H9 (cell line): Measurements from ENCODE around the gene DSG4. TPM values are rescaled to one million over a fixed set of nuclear protein-coding genes. Genes with fewer than 3 reads are reported as not detected.

Source experiments
- DNase-seq: peaks from one replicate; pipeline ENCODE4 v3.0.0-alpha.2; 2017
- H2AFZ ChIP-seq: one replicate; pipeline ENCODE4 v1.6.1; 2013; ENCODE audit warnings: mild to moderate bottlenecking, low read length, control low read depth, moderate library complexity
- H2AK5ac ChIP-seq: 2 replicates; pipeline ENCODE4 v1.6.1; 2013; ENCODE audit warnings: low read length, control low read depth, mixed read lengths; ENCODE audit not compliant: insufficient read length
- H2BK120ac ChIP-seq: one replicate; pipeline ENCODE4 v1.6.1; 2013; ENCODE audit warnings: low read depth, mild to moderate bottlenecking, low read length, control low read depth, inconsistent platforms; ENCODE audit not compliant: poor library complexity, severe bottlenecking
- H2BK12ac ChIP-seq: 2 replicates; pipeline ENCODE4 v1.6.1; 2013; ENCODE audit warnings: low read length, control low read depth, mixed read lengths, low read depth; ENCODE audit not compliant: insufficient read length
- H2BK15ac ChIP-seq: 2 replicates; pipeline ENCODE4 v1.6.1; 2013; ENCODE audit warnings: low read depth, low read length, control low read depth
- H2BK20ac ChIP-seq: one replicate; pipeline ENCODE4 v1.6.1; 2013; ENCODE audit warnings: low read depth, mild to moderate bottlenecking, low read length, control low read depth, inconsistent platforms; ENCODE audit not compliant: poor library complexity, severe bottlenecking
- H2BK5ac ChIP-seq: 2 replicates; pipeline ENCODE4 v1.6.1; 2013; ENCODE audit warnings: low read length, control low read depth, mixed read lengths; ENCODE audit not compliant: insufficient read length
- H3K14ac ChIP-seq: 2 replicates; pipeline ENCODE4 v1.6.1; 2013; ENCODE audit warnings: low read length, control low read depth; ENCODE audit not compliant: insufficient read depth
- H3K18ac ChIP-seq: 2 replicates; pipeline ENCODE4 v1.6.1; 2013; ENCODE audit warnings: low read depth, mild to moderate bottlenecking, mixed read lengths, low read length, control low read depth; ENCODE audit not compliant: insufficient read length
- H3K23ac ChIP-seq: 2 replicates; pipeline ENCODE4 v1.6.1; 2013; ENCODE audit warnings: low read length, control low read depth, mixed read lengths, low read depth; ENCODE audit not compliant: insufficient read length
- H3K23me2 ChIP-seq: 2 replicates; pipeline ENCODE4 v1.6.1; 2013; ENCODE audit warnings: low read depth, mild to moderate bottlenecking, mixed read lengths, low read length, control low read depth; ENCODE audit not compliant: insufficient read length, poor library complexity, severe bottlenecking
- H3K27ac ChIP-seq: 2 replicates; pipeline ENCODE4 v1.5.1; 2013; ENCODE audit warnings: low read length, control low read depth, mixed read lengths, low read depth; ENCODE audit not compliant: insufficient read length
- H3K27me3 ChIP-seq: 2 replicates; pipeline ENCODE4 v1.6.1; 2013; ENCODE audit warnings: low read length, control low read depth, inconsistent platforms; ENCODE audit not compliant: insufficient read depth
- H3K4ac ChIP-seq: 2 replicates; pipeline ENCODE4 v1.6.1; 2013; ENCODE audit warnings: low read depth, mild to moderate bottlenecking, control low read depth, inconsistent platforms, low read length, moderate library complexity
- H3K4me1 ChIP-seq: 2 replicates; pipeline ENCODE4 v1.6.1; 2013; ENCODE audit warnings: low read length, control low read depth, inconsistent platforms; ENCODE audit not compliant: insufficient read depth
- H3K4me2 ChIP-seq: 2 replicates; pipeline ENCODE4 v1.6.1; 2013; ENCODE audit warnings: low read length, control low read depth, mixed read lengths; ENCODE audit not compliant: insufficient read length, insufficient read depth
- H3K56ac ChIP-seq: 2 replicates; pipeline ENCODE4 v1.6.1; 2013; ENCODE audit warnings: low read depth, mild to moderate bottlenecking, mixed read lengths, low read length, control low read depth; ENCODE audit not compliant: insufficient read length
- H3K79me1 ChIP-seq: 2 replicates; pipeline ENCODE4 v1.6.1; 2013; ENCODE audit warnings: low read depth, mild to moderate bottlenecking, moderate library complexity, low read length, control low read depth, inconsistent platforms; ENCODE audit not compliant: insufficient read depth, poor library complexity, severe bottlenecking
- H3K79me2 ChIP-seq: 2 replicates; pipeline ENCODE4 v1.6.1; 2013; ENCODE audit warnings: low read length, control low read depth, inconsistent platforms; ENCODE audit not compliant: insufficient read depth
- H3K9ac ChIP-seq: 2 replicates; pipeline ENCODE4 v1.6.1; 2013; ENCODE audit warnings: low read length, control low read depth, mixed read lengths; ENCODE audit not compliant: insufficient read length; ENCODE audit errors: extremely low read depth
- H3K9me3 ChIP-seq: one replicate; pipeline ENCODE4 v1.6.1; 2013; ENCODE audit warnings: low read depth, low read length, inconsistent platforms; ENCODE audit not compliant: control insufficient read depth
- H3T11ph ChIP-seq: one replicate; pipeline ENCODE4 v1.6.1; 2013; ENCODE audit warnings: mild to moderate bottlenecking, low read length, control low read depth, inconsistent platforms
- H4K20me1 ChIP-seq: one replicate; pipeline ENCODE4 v1.6.1; 2013; ENCODE audit not compliant: control insufficient read depth, insufficient read length, insufficient read depth
- H4K5ac ChIP-seq: 2 replicates; pipeline ENCODE4 v1.6.1; 2013; ENCODE audit warnings: low read depth, mild to moderate bottlenecking, mixed read lengths, low read length, control low read depth; ENCODE audit not compliant: insufficient read length
- H4K8ac ChIP-seq: replicated peaks from 2 replicates; pipeline ENCODE4 v1.6.1; 2013; ENCODE audit warnings: low read length, control low read depth, mixed read lengths, low read depth; ENCODE audit not compliant: insufficient read length
- H4K91ac ChIP-seq: 2 replicates; pipeline ENCODE4 v1.6.1; 2013; ENCODE audit warnings: low read depth, mild to moderate bottlenecking, moderate library complexity, mixed read lengths, low read length, control low read depth; ENCODE audit not compliant: insufficient read length
- H3K27ac Mint-ChIP-seq, 3 experiments: 2 replicates in 2 of 3; 3 replicates in 1 of 3; pipeline ENCODE4 v1.8.0; 2020 to 2021; ENCODE audit warnings: mixed read lengths in 3 of 3, mild to moderate bottlenecking in 1 of 3, moderate library complexity in 1 of 3
- H3K27me3 Mint-ChIP-seq: 2 replicates; pipeline ENCODE4 v1.8.0; 2021; ENCODE audit warnings: low read depth, mild to moderate bottlenecking, moderate library complexity, mixed read lengths
- H3K36me3 Mint-ChIP-seq, 3 experiments: 2 replicates in 2 of 3; 3 replicates in 1 of 3; pipeline ENCODE4 v1.8.0; 2020 to 2021; ENCODE audit warnings: low read depth in 3 of 3, mixed read lengths in 3 of 3; ENCODE audit not compliant: insufficient read depth in 1 of 3
- H3K4me1 Mint-ChIP-seq, 2 experiments: 2 replicates each; pipeline ENCODE4 v1.8.0; 2020; ENCODE audit warnings: mixed read lengths in 2 of 2
- H3K4me3 Mint-ChIP-seq, 2 experiments: 2 replicates in 1 of 2; 3 replicates in 1 of 2; pipeline ENCODE4 v1.8.0; 2020 to 2021; ENCODE audit warnings: mild to moderate bottlenecking in 2 of 2, mixed read lengths in 2 of 2, moderate library complexity in 1 of 2
- H3K9me3 Mint-ChIP-seq, 2 experiments: 2 replicates in 1 of 2; 3 replicates in 1 of 2; pipeline ENCODE4 v1.8.0; 2020; ENCODE audit warnings: mild to moderate bottlenecking in 2 of 2, mixed read lengths in 2 of 2, moderate library complexity in 1 of 2
- WGBS: extraction: QIAGEN DNeasy Blood & Tissue Kit; methylation state at CpG from one replicate; pipeline ENCODE4 v1.1.7; 2013; ENCODE audit warnings: missing lambda C conversion rate, low lambda C conversion rate, mixed read lengths; ENCODE audit not compliant: insufficient read length; ENCODE audit errors: extremely low coverage; 5-methylcytosine and 5-hydroxymethylcytosine counted together
- total RNA-seq: library from RNA; stranded (reverse); gene quantifications from 2 replicates; pipeline ENCODE4 v1.2.1, GENCODE V29; 2021
- TF ChIP-seq, protein P1 (sequence below): fragments of 200-600 bp; sonication (generic); conservative IDR thresholded peaks from 3 replicates; pipeline ENCODE4 v1.8.0; 2021; ENCODE audit warnings: antibody characterized with exemption, mild to moderate bottlenecking

DSG4 gene
- total RNA-seq, 1 experiment from 2014 or later, result not detected

DNA sequence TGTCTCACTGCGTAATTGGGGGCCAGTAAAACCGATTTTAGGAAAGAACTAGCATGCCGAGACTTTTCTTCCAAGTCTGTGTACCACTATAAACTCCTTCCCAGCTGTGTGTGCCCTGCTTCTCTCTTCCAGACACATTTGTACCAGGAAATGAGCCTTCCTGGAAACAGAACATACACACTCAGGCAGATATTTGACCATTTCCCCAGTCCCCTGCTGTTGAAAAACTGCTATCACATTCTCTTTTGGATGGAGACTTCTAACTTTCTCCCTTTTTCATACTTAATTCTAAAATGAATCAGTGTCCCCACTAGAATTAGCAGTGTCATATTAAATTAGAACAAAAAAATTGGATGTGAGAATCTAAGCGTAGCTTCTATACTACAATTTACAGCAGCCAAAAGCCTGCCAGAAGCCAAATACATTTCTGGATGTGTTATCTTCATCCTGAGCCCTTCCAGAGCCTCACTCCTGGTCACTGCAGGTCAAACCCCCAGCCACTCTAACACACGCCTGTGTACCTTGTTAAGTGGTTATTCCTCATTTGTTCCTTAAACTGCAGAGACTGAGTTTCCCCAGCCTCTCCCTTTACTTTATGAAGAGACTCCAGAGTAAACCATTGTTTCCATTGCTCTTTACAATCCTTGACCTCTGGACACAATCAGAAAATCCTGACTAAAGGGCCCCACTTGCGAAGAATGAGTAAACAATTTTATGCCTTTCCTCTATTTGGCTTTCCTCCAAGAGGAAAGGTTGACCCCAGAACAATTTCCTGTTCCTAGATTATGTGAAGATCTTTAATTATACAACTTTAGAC lies 20.4 kb downstream of the DSG4 start:
- Histone ChIP-seq H2AFZ (peak overlapping the region; percentile 4), H3K23me2 (no peaks in the 10 kb centered on the region), H3K4me2 (no peak overlapping the region), H4K5ac (no peak overlapping the region), H3K9ac (no peak overlapping the region), H3T11ph (no peak overlapping the region), H3K14ac (no peak overlapping the region), H3K9me3 (no peaks in the 10 kb centered on the region), H3K27ac (no peak overlapping the region), H3K4ac (no peak overlapping the region), H4K8ac (no peak overlapping the region), H3K18ac (no peak overlapping the region), H2BK120ac (no peak overlapping the region), H3K79me2 (no peaks in the 10 kb centered on the region), H4K20me1 (no peaks in the 10 kb centered on the region), H2BK15ac (no peak overlapping the region), H3K27me3 (no peaks in the 10 kb centered on the region), H3K23ac (no peak overlapping the region), H2BK5ac (no peak overlapping the region), H2BK20ac (no peak overlapping the region), H4K91ac (no peak overlapping the region), H3K56ac (no peak overlapping the region), H2AK5ac (no peak overlapping the region), H3K4me1 (no peaks in the 10 kb centered on the region), H2BK12ac (no peak overlapping the region), H3K79me1 (no peaks in the 10 kb centered on the region)
- Mint-ChIP-seq H3K4me1 (0 out of 4 replicates have a peak, but pooled peaks cover 0 to 4% of the 10 kb centered on the region in 2 experiments), H3K27me3 (no peaks in the 10 kb centered on the region), H3K4me3 (no peak overlapping the region), H3K36me3 (no peaks in the 10 kb centered on the region), H3K9me3 (no peaks in the 10 kb centered on the region), H3K27ac (peak overlapping the region in 1 of 3 experiments; percentile 28; a peak in 2 of 7 replicates)
- TF ChIP-seq, protein P1, sequence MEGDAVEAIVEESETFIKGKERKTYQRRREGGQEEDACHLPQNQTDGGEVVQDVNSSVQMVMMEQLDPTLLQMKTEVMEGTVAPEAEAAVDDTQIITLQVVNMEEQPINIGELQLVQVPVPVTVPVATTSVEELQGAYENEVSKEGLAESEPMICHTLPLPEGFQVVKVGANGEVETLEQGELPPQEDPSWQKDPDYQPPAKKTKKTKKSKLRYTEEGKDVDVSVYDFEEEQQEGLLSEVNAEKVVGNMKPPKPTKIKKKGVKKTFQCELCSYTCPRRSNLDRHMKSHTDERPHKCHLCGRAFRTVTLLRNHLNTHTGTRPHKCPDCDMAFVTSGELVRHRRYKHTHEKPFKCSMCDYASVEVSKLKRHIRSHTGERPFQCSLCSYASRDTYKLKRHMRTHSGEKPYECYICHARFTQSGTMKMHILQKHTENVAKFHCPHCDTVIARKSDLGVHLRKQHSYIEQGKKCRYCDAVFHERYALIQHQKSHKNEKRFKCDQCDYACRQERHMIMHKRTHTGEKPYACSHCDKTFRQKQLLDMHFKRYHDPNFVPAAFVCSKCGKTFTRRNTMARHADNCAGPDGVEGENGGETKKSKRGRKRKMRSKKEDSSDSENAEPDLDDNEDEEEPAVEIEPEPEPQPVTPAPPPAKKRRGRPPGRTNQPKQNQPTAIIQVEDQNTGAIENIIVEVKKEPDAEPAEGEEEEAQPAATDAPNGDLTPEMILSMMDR, result no peak; the same call in 2 of the 3 replicates
- DNase-seq, result no peak
- no CpG with 5 or more reads among the region's 6 CpGs for WGBS
